C4-2B (cell line): ENCODE results near the gene EML5.

Experiments used
- H3K27ac ChIP-seq: fragments of 450-650 bp; 2 replicates; pipeline ENCODE4 v1.5.1; 2017
- CTCF ChIP-seq: fragments of 450-650 bp; conservative IDR thresholded peaks from 2 replicates; pipeline ENCODE4 v1.5.1; 2017; ENCODE audit warnings: mild to moderate bottlenecking
- ZFX ChIP-seq: fragments of 450-650 bp; IDR thresholded peaks from 2 replicates; pipeline ENCODE4 v1.6.1; 2017

EML5 gene

DNA sequence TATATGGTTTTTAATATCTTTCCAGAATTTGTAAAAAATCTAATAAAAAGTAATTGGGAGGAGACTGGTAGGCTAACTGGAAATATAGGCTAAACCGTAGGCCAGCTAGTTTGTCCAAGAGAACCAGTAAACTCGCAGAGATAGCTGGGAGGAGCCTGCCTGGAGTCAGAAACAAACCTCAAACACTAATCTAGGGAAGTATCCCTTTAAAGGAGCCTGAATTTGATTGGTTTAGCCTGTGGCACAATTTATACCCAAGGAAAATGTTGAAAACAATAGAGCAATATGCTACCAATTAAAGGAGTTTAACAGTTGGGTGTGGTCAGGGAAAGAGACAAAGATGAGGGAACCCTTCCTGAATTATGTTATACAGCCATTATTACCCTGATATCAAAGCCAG is 109.6 kb downstream of the EML5 start:
- no peak overlapping the region for H3K27ac ChIP-seq
- TF ChIP-seq CTCF (no peak), ZFX (no peak)

DNA sequence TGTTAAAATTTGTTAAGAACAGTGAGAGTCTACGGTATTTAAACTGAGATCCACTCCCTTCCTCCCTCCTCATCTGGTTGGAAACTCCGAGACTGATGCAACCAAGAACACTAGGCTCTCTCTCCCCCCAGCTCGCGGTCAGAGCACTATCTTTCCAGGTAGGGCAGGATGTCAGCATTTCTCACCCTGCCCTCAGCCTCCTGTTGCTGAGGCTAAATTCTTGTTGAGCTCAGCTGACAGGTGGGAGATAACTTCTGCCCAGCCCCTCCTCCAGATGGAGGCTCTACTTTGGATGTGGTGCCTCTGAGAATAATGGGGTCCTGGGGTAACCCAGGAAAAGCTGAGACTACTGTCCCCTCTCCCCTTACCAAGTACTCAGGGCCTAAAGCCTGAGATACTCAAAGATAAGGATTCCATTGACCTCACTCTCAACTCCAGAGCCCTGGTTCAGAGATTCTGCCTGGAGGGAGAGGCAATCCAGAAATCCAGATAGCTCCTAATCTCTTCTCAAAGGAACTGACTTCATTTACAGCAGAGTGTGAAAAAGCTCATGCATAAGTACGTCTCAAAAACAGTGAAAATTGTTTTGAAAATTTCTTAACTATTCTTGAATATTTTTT is 110.1 kb downstream of the EML5 start:
- TF ChIP-seq CTCF (no peak), ZFX (no peak)
- no peak overlapping the region for H3K27ac ChIP-seq

GRCh38 chr14:88681755-88682494 is 110.8 kb downstream of the EML5 start:
- H3K27ac ChIP-seq: no peak overlapping the region
- TF ChIP-seq ZFX (no peak), CTCF (no peak)

DNA sequence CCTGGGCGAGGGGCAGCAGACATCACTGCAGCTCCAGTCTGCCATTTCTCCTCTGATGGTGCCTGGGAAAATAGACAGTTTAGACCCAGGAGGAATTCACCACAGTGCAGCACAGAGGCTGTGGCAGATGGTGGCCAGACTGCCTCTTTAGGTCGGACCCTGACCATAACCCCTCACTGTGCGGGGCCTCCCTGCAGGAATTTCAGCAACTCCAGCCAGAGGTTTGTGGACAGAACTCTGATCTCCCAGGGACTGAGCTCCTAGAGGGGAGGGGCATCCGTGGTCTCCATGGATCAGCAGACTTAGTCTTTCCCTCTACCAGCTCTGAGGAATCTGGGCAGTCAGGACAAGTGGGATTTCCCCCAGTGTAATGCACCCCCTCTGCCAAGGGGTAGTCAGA is 123.4 kb downstream of the EML5 start:
- TF ChIP-seq ZFX: no peak
- no peak for TF ChIP-seq CTCF

GRCh38 chr14:88668448-88669116 is 124.2 kb downstream of the EML5 start:
- TF ChIP-seq CTCF (no peak), ZFX (no peak)
- H3K27ac ChIP-seq: no peak overlapping the region

More for the DNA sequence above, 123.4 kb downstream of the EML5 start:
- no peak overlapping the region for H3K27ac ChIP-seq

DNA sequence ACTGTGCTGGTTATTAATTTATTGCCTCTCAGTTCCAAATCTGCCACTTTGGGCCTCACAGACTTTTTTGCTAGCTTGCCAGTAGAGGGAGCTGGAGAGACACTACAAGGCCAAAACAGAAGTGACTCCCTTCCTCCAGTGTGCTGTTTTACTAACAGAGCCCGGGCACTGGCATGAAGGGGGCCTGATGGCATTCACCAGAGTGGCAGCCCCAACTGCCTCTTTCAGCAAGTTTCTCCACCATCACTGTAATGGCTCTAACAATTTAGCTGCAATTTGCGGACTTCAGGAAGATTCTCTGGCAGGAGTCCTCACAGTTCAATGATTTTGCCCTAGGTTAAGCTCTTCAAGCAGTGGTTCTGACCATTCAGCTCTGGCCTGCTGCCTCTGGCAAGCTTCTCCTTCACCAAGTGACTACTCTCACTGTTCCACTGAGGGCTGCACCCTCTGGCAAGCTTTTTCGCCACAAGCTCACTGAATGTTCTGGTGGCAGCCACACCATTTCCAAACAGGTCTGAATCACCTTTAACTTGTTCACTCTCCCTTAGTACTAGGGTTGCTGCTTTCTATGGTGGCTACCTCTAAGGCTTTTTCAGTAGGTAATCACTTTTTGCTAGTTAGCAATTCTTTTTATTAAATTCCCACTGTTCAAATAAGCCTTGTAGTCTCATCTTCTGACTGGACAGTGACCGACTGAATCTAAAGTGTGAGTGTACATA is 125.0 kb downstream of the EML5 start:
- H3K27ac ChIP-seq: 0 out of 2 replicates have a peak overlapping the region, but pooled peaks have one; percentile 3
- TF ChIP-seq ZFX (no peak), CTCF (peak; percentile 95)
